ENCODE data around the gene TEX29. TPM values are rescaled to one million over a fixed set of nuclear protein-coding genes. Genes with fewer than 3 reads are reported as not detected.

The TEX29 gene
- total and polyA plus RNA-seq, 8 donors = 0.23 to 3.8 (median 1.3) TPM; not detected in 4

DNA sequence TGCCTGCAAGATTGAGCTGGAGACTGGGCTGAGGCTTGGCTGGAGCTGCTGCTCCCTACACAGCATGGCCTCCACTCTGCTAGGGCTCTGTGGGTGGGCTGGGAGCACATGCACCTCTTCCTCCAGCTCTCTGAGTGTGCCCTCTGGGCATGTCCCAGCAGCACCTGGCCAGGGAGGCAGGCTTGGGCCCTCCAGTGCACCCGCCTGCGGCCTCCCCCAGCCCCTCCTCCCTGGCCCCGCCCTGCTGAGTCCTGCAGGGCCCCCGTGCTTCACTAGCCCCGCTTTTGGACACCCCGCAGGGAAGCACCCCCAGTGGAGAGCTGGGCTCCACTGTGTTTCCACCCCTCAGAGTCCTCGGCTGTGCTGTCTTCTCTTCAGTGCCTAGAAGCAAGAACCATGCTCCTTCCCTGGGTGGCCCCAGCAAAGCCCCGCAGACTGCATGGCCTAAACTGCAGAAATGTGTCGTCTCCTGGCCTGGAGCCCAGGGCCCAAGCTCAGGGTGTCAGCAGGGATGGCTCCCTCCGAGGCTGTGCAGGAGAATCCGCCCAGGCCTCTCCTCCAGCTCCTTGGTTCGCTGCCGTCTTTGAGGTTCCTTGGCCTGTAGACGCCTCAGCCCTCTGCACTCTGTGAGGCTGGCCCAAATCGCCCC is 5.0 kb upstream of the TEX29 start:
- no peaks in the 10 kb centered on the region for H3K4me1 ChIP-seq
- TF ChIP-seq, protein P1, sequence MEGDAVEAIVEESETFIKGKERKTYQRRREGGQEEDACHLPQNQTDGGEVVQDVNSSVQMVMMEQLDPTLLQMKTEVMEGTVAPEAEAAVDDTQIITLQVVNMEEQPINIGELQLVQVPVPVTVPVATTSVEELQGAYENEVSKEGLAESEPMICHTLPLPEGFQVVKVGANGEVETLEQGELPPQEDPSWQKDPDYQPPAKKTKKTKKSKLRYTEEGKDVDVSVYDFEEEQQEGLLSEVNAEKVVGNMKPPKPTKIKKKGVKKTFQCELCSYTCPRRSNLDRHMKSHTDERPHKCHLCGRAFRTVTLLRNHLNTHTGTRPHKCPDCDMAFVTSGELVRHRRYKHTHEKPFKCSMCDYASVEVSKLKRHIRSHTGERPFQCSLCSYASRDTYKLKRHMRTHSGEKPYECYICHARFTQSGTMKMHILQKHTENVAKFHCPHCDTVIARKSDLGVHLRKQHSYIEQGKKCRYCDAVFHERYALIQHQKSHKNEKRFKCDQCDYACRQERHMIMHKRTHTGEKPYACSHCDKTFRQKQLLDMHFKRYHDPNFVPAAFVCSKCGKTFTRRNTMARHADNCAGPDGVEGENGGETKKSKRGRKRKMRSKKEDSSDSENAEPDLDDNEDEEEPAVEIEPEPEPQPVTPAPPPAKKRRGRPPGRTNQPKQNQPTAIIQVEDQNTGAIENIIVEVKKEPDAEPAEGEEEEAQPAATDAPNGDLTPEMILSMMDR (IDR thresholded peaks at IDR 0.05) = no peak
- DNase-seq = no peak
- intact Hi-C loops (cut with DNase I) = no loop called here
- H3K36me3 ChIP-seq = no peaks in the 10 kb centered on the region
- 91 to 92% methylated on average over 15 of the region's 15 CpGs for WGBS, 2 donors
- ATAC-seq = no peak
- H3K4me3 ChIP-seq = no peak overlapping the region
- H3K27ac ChIP-seq = no peak overlapping the region
- no peaks in the 10 kb centered on the region for H3K27me3 ChIP-seq
- no peaks in the 10 kb centered on the region for H3K9me3 ChIP-seq
- FAIRE-seq = no peak

DNA sequence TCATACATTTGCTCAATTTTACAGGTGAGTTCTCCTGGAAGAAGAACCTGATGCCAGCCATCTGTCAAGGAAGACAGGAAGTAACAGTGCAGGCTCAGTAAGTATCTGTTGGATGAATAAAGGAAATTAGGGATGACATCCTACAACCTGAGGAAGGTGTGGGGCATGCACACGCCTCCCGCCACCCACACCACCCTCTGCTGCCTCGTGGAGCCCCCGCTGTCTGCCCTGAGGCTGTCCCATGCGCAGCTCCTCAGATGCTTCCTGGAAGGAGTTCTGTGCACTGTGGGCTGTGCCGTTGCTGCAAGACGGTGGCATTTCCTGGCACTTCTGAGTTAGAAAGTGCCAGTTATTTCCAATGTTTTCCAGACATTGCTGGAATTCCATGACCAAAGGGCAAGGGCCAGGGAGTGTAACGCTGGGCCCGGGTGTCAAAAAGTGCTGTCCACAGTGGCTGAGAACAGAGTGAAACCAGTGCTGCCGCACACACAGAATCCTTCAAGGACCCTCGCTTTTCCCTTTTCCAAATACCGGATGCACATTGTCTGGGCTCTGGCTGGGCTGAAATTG is 4.2 kb upstream of the TEX29 start:
- no peaks in the 10 kb centered on the region for H3K4me1 ChIP-seq
- no peak for ATAC-seq
- 82 to 87% methylated on average over 12 of the region's 12 CpGs for WGBS, 2 donors
- H3K4me3 ChIP-seq = no peak overlapping the region
- no peaks in the 10 kb centered on the region for H3K9me3 ChIP-seq
- no peak for FAIRE-seq
- intact Hi-C loops (cut with DNase I) = no loop called here
- DNase-seq = no peak
- no peak overlapping the region for H3K27ac ChIP-seq
- H3K27me3 ChIP-seq = no peaks in the 10 kb centered on the region
- TF ChIP-seq, protein P1 (IDR thresholded peaks at IDR 0.05) = no peak
- H3K36me3 ChIP-seq = no peaks in the 10 kb centered on the region

DNA sequence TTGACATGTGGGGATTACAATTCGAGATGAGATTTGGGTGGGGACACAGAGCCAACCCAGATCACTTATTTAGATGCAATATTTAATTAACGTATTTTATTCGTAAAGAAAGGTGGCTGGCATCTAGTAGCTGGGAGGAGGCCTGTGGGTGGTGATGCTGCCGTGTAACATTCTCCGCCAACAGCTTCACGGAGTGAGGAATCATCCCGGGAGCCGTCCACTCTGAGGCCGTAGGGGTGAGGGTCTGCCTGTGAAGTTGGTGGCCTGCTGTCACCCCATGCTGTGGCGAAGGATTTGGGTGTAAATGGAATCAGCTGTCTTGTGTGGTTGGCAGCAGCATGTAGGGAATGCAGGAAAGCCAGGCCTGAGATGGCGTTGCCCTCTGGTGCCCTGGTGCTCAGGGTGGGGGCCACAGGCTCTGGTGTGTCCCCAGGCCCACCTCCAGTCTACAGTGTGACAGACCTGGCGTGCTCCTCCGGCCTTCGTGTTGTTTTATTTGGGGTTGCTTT is 3.3 kb upstream of the TEX29 start:
- Histone ChIP-seq H3K9me3 (no peaks in the 10 kb centered on the region), H3K4me1 (no peaks in the 10 kb centered on the region), H3K4me3 (no peak overlapping the region), H3K27me3 (no peaks in the 10 kb centered on the region), H3K36me3 (no peaks in the 10 kb centered on the region), H3K27ac (no peak overlapping the region)
- TF ChIP-seq, protein P1 (IDR thresholded peaks at IDR 0.05) = no peak
- FAIRE-seq (no peak), DNase-seq (peak in 1 of 6 donors; percentile 1), ATAC-seq (no peak)
- intact Hi-C loops (cut with DNase I) = no loop called here
- WGBS, 2 donors = 92 to 93% methylated on average over 14 of the region's 14 CpGs

DNA sequence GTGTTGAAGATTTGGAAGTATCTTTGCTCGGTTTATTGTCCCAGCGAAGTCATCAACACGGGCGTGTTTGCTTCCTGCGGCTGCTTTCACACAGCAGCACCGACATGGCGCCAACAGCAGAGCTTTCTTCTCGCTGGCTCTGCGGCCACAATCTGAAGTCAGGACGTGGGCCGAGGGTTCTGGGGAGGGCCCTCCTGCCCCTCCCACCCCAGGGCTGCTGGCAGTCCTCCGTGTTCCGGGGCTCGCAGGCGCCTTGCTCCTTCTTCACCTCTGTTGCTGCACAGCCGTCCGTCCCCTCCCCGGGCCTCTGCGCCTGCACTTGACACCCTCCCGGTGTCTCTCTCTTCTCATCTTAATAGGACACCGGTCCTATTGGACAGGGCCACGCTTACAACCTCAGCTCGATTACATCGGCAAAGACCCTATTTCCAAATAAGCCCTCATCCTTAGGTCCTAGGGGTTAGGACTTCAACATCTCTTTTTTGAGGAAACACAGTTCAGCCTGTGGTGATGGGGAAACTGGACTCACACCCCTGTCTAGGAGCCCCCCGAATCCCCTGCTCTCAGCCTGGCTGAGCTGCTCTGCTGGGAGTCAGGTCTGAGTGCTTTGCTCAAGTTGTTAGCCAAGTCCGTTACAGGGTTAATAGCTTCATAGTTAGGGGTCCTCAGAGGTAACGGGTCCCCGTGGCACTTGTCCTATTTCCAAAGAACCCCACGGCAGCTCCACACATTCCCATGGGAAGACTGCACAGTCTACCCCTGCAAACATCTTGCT is 2.7 kb upstream of the TEX29 start:
- TF ChIP-seq, protein P1 (IDR thresholded peaks at IDR 0.05) = no peak
- no peak for FAIRE-seq
- no peak for DNase-seq

More for the DNA sequence above, 2.7 kb upstream of the TEX29 start:
- ATAC-seq = no peak
- H3K36me3 ChIP-seq = no peaks in the 10 kb centered on the region
- H3K4me3 ChIP-seq = no peak overlapping the region
- intact Hi-C loops (cut with DNase I) = no loop called here
- H3K27ac ChIP-seq = no peak overlapping the region
- H3K4me1 ChIP-seq = no peaks in the 10 kb centered on the region
- no peaks in the 10 kb centered on the region for H3K9me3 ChIP-seq
- 89 to 90% methylated on average over 29 of the region's 29 CpGs for WGBS, 2 donors
- no peaks in the 10 kb centered on the region for H3K27me3 ChIP-seq
